DOHH2 (cell line): ENCODE results near the gene MID1.

Source experiments
- H3F3A ChIP-seq: fragments of 200-600 bp; sonication (generic), shearing (Covaris generic); 2 replicates; pipeline ENCODE4 v1.6.0; 2016; ENCODE audit warnings: antibody characterized with exemption, mild to moderate bottlenecking; ENCODE audit not compliant: control insufficient read depth, insufficient read depth
- H3K27ac ChIP-seq: fragments of 200-600 bp; sonication (generic); 2 replicates; pipeline ENCODE4 v1.5.1; 2014; ENCODE audit warnings: low read depth, mild to moderate bottlenecking, low read length, moderate library complexity
- H3K27me3 ChIP-seq: fragments of 200-600 bp; sonication (generic); 2 replicates; pipeline ENCODE4 v1.6.1; 2014; ENCODE audit warnings: mild to moderate bottlenecking, low read length, mixed read lengths; ENCODE audit not compliant: control insufficient read depth
- H3K36me3 ChIP-seq: fragments of 200-600 bp; sonication (generic); 2 replicates; pipeline ENCODE4 v1.6.1; 2014; ENCODE audit warnings: mild to moderate bottlenecking, low read length, moderate library complexity, mixed read lengths; ENCODE audit not compliant: control insufficient read depth
- H3K4me1 ChIP-seq: fragments of 200-600 bp; sonication (generic); 2 replicates; pipeline ENCODE4 v1.6.1; 2014; ENCODE audit warnings: mild to moderate bottlenecking, low read length, mixed read lengths; ENCODE audit not compliant: control insufficient read depth
- H3K4me2 ChIP-seq: fragments of 200-600 bp; sonication (generic); 2 replicates; pipeline ENCODE4 v1.6.0; 2014; ENCODE audit warnings: mild to moderate bottlenecking, low read length, moderate library complexity
- H3K4me3 ChIP-seq: fragments of 200-600 bp; sonication (generic); 2 replicates; pipeline ENCODE4 v1.5.1; 2014; ENCODE audit warnings: mild to moderate bottlenecking, low read length, mixed read lengths
- H3K79me2 ChIP-seq: fragments of 200-600 bp; sonication (generic); 2 replicates; pipeline ENCODE4 v1.6.1; 2014; ENCODE audit warnings: mild to moderate bottlenecking, low read length, mixed read lengths; ENCODE audit not compliant: control insufficient read depth
- H3K9me2 ChIP-seq: fragments of 200-600 bp; sonication (generic); replicated peaks from 2 replicates; pipeline ENCODE4 v1.6.1; 2014; ENCODE audit warnings: mild to moderate bottlenecking, low read length, mixed read lengths; ENCODE audit not compliant: control insufficient read depth
- H3K9me3 ChIP-seq: fragments of 200-600 bp; sonication (generic); 2 replicates; pipeline ENCODE4 v1.6.1; 2014; ENCODE audit warnings: antibody characterized with exemption, low read length, mixed read lengths; ENCODE audit not compliant: control insufficient read depth, insufficient read depth
- H4K20me1 ChIP-seq: fragments of 200-600 bp; sonication (generic); 2 replicates; pipeline ENCODE4 v1.6.0; 2014; ENCODE audit warnings: low read depth, mild to moderate bottlenecking, antibody characterized with exemption, low read length, moderate library complexity; ENCODE audit not compliant: control insufficient read depth, insufficient read depth
- EZH2phosphoT487 ChIP-seq: fragments of 200-600 bp; sonication (generic); IDR thresholded peaks from 2 replicates; pipeline ENCODE4 v1.6.1; 2017; ENCODE audit warnings: borderline replicate concordance, mild to moderate bottlenecking, antibody characterized with exemption, low read length, moderate library complexity, mixed read lengths
- TF ChIP-seq, protein P1 (sequence below): fragments of 200-600 bp; sonication (generic); IDR thresholded peaks from one replicate; pipeline ENCODE4 v1.5.1; 2014; ENCODE audit warnings: antibody characterized with exemption, mild to moderate bottlenecking, low read depth, low read length; ENCODE audit not compliant: poor library complexity, severe bottlenecking

MID1 gene

GRCh38 chrX:10525381-10526120, 94.8 kb downstream of the MID1 start:
- no peaks in the 10 kb centered on the region for H3K9me3 ChIP-seq
- H3K36me3 ChIP-seq, result no peaks in the 10 kb centered on the region
- H3K4me1 ChIP-seq, result no peaks in the 10 kb centered on the region
- no peak overlapping the region for H3K4me2 ChIP-seq
- no peak overlapping the region for H3K4me3 ChIP-seq
- H3K79me2 ChIP-seq, result no peaks in the 10 kb centered on the region
- no peaks in the 10 kb centered on the region for H3K9me2 ChIP-seq
- H4K20me1 ChIP-seq, result no peaks in the 10 kb centered on the region
- H3F3A ChIP-seq, result no peaks in the 10 kb centered on the region
- TF ChIP-seq, protein P1, sequence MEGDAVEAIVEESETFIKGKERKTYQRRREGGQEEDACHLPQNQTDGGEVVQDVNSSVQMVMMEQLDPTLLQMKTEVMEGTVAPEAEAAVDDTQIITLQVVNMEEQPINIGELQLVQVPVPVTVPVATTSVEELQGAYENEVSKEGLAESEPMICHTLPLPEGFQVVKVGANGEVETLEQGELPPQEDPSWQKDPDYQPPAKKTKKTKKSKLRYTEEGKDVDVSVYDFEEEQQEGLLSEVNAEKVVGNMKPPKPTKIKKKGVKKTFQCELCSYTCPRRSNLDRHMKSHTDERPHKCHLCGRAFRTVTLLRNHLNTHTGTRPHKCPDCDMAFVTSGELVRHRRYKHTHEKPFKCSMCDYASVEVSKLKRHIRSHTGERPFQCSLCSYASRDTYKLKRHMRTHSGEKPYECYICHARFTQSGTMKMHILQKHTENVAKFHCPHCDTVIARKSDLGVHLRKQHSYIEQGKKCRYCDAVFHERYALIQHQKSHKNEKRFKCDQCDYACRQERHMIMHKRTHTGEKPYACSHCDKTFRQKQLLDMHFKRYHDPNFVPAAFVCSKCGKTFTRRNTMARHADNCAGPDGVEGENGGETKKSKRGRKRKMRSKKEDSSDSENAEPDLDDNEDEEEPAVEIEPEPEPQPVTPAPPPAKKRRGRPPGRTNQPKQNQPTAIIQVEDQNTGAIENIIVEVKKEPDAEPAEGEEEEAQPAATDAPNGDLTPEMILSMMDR, result no peak
- H3K27ac ChIP-seq, result no peak overlapping the region
- H3K27me3 ChIP-seq, result no peaks in the 10 kb centered on the region

DNA sequence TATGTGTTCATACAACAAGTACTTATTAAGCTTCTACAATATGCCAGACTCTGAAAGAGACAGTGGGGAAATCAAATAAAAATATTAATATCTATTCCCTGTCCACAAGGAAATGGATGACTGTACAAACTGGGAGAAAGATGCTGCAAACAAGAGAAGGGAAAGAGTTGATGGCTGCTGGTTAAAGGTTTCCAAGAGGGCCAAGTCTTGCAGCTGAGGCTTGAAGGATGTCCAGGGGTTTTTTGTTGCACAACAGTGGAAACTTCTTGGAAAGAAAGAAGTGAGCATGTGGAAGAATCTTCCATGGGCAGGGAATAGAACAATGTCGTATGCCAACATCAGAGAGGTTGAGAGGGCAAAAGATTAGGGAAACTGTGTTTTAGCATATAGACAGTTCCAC, 95.8 kb downstream of the MID1 start:
- Histone ChIP-seq H4K20me1 (no peaks in the 10 kb centered on the region), H3K79me2 (no peaks in the 10 kb centered on the region), H3K9me2 (no peaks in the 10 kb centered on the region), H3K4me1 (no peaks in the 10 kb centered on the region), H3K27ac (no peak overlapping the region), H3K9me3 (no peaks in the 10 kb centered on the region), H3K4me3 (no peak overlapping the region), H3K4me2 (no peak overlapping the region), H3K27me3 (no peaks in the 10 kb centered on the region), H3F3A (no peaks in the 10 kb centered on the region), H3K36me3 (no peaks in the 10 kb centered on the region)
- TF ChIP-seq EZH2phosphoT487, result no peak

GRCh38 chrX:10519761-10520160, 100.6 kb downstream of the MID1 start:
- H3K27ac ChIP-seq, result no peak overlapping the region
- H3F3A ChIP-seq, result no peaks in the 10 kb centered on the region
- no peak overlapping the region for H3K4me3 ChIP-seq
- TF ChIP-seq, protein P1, result no peak
- TF ChIP-seq EZH2phosphoT487, result no peak
- H3K9me2 ChIP-seq, result no peaks in the 10 kb centered on the region
- H3K79me2 ChIP-seq, result no peaks in the 10 kb centered on the region
- H3K4me2 ChIP-seq, result no peak overlapping the region
- no peaks in the 10 kb centered on the region for H3K27me3 ChIP-seq
- no peaks in the 10 kb centered on the region for H3K4me1 ChIP-seq
- H3K9me3 ChIP-seq, result no peaks in the 10 kb centered on the region
- H3K36me3 ChIP-seq, result no peaks in the 10 kb centered on the region
- no peaks in the 10 kb centered on the region for H4K20me1 ChIP-seq

- Histone ChIP-seq H3K27ac (no peak overlapping the region), H3K4me3 (no peak overlapping the region), H3K36me3 (no peaks in the 10 kb centered on the region), H3K9me2 (no peaks in the 10 kb centered on the region), H3K4me1 (no peaks in the 10 kb centered on the region), H3K27me3 (no peaks in the 10 kb centered on the region), H3K4me2 (no peak overlapping the region), H4K20me1 (no peaks in the 10 kb centered on the region), H3K9me3 (no peaks in the 10 kb centered on the region), H3F3A (no peaks in the 10 kb centered on the region), H3K79me2 (no peaks in the 10 kb centered on the region)
- TF ChIP-seq EZH2phosphoT487, result no peak
- TF ChIP-seq, protein P1, result no peak
Measured at GRCh38 chrX:10519278-10519677, 101.1 kb downstream of the MID1 start.
